ENCODE results near the gene TMEM81.

Gene TMEM81

GRCh38 chr1:205127646-205128045, 43.4 kb upstream of the TMEM81 start:
- H3K9me3 ChIP-seq (ENCODE audit: insufficient read depth, low read length), result no peaks in the 10 kb centered on the region
- no peaks in the 10 kb centered on the region for H3K79me2 ChIP-seq (ENCODE audit: low read length)
- H3K4me2 ChIP-seq (ENCODE audit: low read length), result no peak overlapping the region
- no peaks in the 10 kb centered on the region for H3K27me3 ChIP-seq (ENCODE audit: low read depth, low read length)
- H3K9ac ChIP-seq (ENCODE audit: low read length), result no peak overlapping the region
- TF ChIP-seq, protein P1, sequence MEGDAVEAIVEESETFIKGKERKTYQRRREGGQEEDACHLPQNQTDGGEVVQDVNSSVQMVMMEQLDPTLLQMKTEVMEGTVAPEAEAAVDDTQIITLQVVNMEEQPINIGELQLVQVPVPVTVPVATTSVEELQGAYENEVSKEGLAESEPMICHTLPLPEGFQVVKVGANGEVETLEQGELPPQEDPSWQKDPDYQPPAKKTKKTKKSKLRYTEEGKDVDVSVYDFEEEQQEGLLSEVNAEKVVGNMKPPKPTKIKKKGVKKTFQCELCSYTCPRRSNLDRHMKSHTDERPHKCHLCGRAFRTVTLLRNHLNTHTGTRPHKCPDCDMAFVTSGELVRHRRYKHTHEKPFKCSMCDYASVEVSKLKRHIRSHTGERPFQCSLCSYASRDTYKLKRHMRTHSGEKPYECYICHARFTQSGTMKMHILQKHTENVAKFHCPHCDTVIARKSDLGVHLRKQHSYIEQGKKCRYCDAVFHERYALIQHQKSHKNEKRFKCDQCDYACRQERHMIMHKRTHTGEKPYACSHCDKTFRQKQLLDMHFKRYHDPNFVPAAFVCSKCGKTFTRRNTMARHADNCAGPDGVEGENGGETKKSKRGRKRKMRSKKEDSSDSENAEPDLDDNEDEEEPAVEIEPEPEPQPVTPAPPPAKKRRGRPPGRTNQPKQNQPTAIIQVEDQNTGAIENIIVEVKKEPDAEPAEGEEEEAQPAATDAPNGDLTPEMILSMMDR (IDR thresholded peaks at IDR 0.05; ENCODE audit: low read depth, low read length), result no peak
- TF ChIP-seq EZH2phosphoT487 (IDR thresholded peaks at IDR 0.05; ENCODE audit: low read depth), result no peak
- no peaks in the 10 kb centered on the region for H3K36me3 ChIP-seq (replicated peaks; ENCODE audit: low read depth, low read length)
- H3K4me3 ChIP-seq (ENCODE audit: low read length), result no peak overlapping the region
- H3K27ac ChIP-seq (ENCODE audit: low read length), result no peak overlapping the region
- H4K20me1 ChIP-seq (ENCODE audit: insufficient read depth, low read length), result no peaks in the 10 kb centered on the region
- H3K4me1 ChIP-seq (ENCODE audit: low read length), result peaks cover 15% of the 10 kb centered on the region
- H2AFZ ChIP-seq (ENCODE audit: low read depth, low read length), result no peak overlapping the region

DNA sequence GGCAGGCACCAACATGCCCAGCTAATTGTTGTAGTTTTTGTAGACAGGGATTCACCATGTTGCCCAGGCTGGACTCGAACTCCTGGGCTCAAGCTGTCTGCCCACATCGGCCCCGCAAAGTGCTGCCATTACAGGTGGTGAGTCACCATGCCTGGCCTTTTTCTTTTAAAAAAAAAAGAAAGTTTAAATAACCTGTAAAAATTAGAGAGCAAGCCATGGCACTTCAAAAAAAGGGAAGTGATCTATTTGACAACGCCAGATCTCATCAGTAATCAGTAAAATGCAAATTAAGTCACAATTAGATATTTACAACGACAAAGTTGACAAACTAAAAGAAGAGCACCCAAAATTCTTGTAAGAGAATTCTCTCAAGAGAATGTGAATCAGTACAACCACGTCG, 40.5 kb upstream of the TMEM81 start:
- Histone ChIP-seq H3K4me3 (ENCODE audit: low read length) (peak overlapping the region; percentile 5), H3K4me1 (ENCODE audit: low read length) (peaks cover 29% of the 10 kb centered on the region), H4K20me1 (ENCODE audit: insufficient read depth, low read length) (peaks cover 16% of the 10 kb centered on the region; the same call in 1 of the 2 replicates), H3K9ac (ENCODE audit: low read length) (peak overlapping the region; percentile 1; the same call in 1 of the 2 replicates), H2AFZ (ENCODE audit: low read depth, low read length) (peak overlapping the region; percentile 55), H3K27ac (ENCODE audit: low read length) (peak overlapping the region; percentile 44), H3K9me3 (ENCODE audit: insufficient read depth, low read length) (no peaks in the 10 kb centered on the region), H3K4me2 (ENCODE audit: low read length) (peak overlapping the region; percentile 39), H3K36me3 (replicated peaks; ENCODE audit: low read depth, low read length) (no peaks in the 10 kb centered on the region), H3K27me3 (ENCODE audit: low read depth, low read length) (no peaks in the 10 kb centered on the region), H3K79me2 (ENCODE audit: low read length) (peaks cover 22% of the 10 kb centered on the region)
- no peak for TF ChIP-seq EZH2phosphoT487 (IDR thresholded peaks at IDR 0.05; ENCODE audit: low read depth)
- TF ChIP-seq, protein P1 (IDR thresholded peaks at IDR 0.05; ENCODE audit: low read depth, low read length), result no peak

DNA sequence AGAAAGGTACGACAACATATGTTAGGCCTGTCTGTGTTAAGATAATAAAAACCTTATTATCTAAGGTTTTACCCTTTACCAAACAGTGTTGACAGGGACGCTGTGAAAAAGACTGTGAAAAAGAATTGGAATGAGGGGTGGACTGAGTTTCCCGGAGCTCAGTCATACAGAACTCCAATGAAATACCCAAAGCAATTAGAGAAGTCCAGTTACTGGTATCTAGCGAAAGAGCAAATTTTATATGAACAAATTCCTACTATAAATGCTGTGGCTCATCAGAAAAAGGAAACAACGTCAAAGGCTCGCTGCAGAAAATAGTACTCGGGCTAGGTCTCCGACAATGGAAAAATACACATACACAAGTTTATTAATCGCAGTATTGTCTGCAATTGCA, 38.2 kb upstream of the TMEM81 start:
- Histone ChIP-seq H4K20me1 (ENCODE audit: insufficient read depth, low read length) (peaks cover 17% of the 10 kb centered on the region; the same call in 1 of the 2 replicates), H3K4me2 (ENCODE audit: low read length) (peak overlapping the region; percentile 82), H3K9ac (ENCODE audit: low read length) (peak overlapping the region; percentile 90), H3K27me3 (ENCODE audit: low read depth, low read length) (no peaks in the 10 kb centered on the region), H3K4me1 (ENCODE audit: low read length) (peaks cover 31% of the 10 kb centered on the region), H3K79me2 (ENCODE audit: low read length) (peaks cover 42% of the 10 kb centered on the region), H3K36me3 (replicated peaks; ENCODE audit: low read depth, low read length) (no peaks in the 10 kb centered on the region), H3K4me3 (ENCODE audit: low read length) (peak overlapping the region; percentile 90), H2AFZ (ENCODE audit: low read depth, low read length) (peak overlapping the region; percentile 83), H3K9me3 (ENCODE audit: insufficient read depth, low read length) (no peaks in the 10 kb centered on the region), H3K27ac (ENCODE audit: low read length) (peak overlapping the region; percentile 74)
- no peak for TF ChIP-seq EZH2phosphoT487 (IDR thresholded peaks at IDR 0.05; ENCODE audit: low read depth)
- TF ChIP-seq, protein P1 (IDR thresholded peaks at IDR 0.05; ENCODE audit: low read depth, low read length), result no peak

DNA sequence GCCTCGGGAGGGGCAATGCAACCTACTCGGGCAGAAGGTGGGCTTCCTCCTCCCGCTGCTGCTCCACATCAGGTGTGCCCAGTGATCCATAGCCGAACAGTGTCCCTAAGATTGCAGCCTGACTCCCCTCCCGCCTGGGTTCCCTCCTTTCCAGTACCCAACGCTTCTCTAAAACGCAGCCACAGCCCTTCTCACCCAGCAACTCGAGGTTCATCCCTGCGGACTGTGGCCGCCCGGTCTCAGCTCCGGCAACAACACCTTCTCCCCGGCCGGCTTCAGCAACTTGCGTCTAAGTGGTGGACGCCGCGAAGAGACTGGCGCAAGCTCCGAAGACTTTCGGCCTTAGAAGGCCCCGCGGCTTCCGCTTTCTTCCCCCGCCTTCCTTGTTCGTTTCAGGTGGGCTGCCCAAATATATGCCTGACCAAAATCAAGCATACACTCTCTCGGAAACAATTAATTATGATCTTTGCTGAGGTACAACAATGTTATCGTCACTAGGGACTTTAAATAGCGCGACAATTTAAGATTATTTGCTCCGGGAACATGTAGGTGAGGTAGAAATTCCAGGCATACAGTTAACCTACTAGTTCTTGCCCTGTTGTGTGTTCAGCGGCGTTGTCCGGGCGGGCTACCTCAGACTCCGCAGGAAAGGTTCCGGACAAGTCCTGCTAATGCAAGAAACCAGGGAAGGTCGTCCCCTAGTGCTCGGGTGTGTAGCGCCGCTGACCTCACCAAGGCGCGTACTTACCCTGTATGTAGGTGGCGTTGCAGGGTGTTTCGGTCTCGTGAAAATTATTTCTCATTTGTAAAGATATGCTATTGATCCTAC, 37.6 kb upstream of the TMEM81 start, which contains the start of gene RBBP5:
RBBP5 (minus strand) TSS at position 319 of the 829 bp plus-strand sequence; CDS start at position 214, 105 bp downstream.
- Histone ChIP-seq H3K4me1 (ENCODE audit: low read length) (peaks cover 31% of the 10 kb centered on the region), H2AFZ (ENCODE audit: low read depth, low read length) (peak within 1 kb of the TSS; percentile 83), H3K27me3 (ENCODE audit: low read depth, low read length) (no peaks in the 10 kb centered on the region), H3K36me3 (replicated peaks; ENCODE audit: low read depth, low read length) (no peaks in the 10 kb centered on the region), H3K4me2 (ENCODE audit: low read length) (peak within 1 kb of the TSS; percentile 97), H3K9me3 (ENCODE audit: insufficient read depth, low read length) (no peaks in the 10 kb centered on the region), H3K4me3 (ENCODE audit: low read length) (peak within 1 kb of the TSS; percentile 90), H3K9ac (ENCODE audit: low read length) (peak within 1 kb of the TSS; percentile 90), H4K20me1 (ENCODE audit: insufficient read depth, low read length) (peaks cover 17% of the 10 kb centered on the region; the same call in 1 of the 2 replicates), H3K27ac (ENCODE audit: low read length) (peak within 1 kb of the TSS; percentile 74), H3K79me2 (ENCODE audit: low read length) (peaks cover 47% of the 10 kb centered on the region)
- TF ChIP-seq, protein P1 (IDR thresholded peaks at IDR 0.05; ENCODE audit: low read depth, low read length), result peak; percentile 90
- no peak for TF ChIP-seq EZH2phosphoT487 (IDR thresholded peaks at IDR 0.05; ENCODE audit: low read depth)

Measured in OCI-LY3 (cell line).